ENCODE data around the gene LITAF. TPM values are rescaled to one million over a fixed set of nuclear protein-coding genes. Genes with fewer than 3 reads are reported as not detected.

Gene LITAF
- total and polyA plus RNA-seq, 2 of the 4 experiments (the other 2 are of a cell fraction), result 113 to 206 TPM

DNA sequence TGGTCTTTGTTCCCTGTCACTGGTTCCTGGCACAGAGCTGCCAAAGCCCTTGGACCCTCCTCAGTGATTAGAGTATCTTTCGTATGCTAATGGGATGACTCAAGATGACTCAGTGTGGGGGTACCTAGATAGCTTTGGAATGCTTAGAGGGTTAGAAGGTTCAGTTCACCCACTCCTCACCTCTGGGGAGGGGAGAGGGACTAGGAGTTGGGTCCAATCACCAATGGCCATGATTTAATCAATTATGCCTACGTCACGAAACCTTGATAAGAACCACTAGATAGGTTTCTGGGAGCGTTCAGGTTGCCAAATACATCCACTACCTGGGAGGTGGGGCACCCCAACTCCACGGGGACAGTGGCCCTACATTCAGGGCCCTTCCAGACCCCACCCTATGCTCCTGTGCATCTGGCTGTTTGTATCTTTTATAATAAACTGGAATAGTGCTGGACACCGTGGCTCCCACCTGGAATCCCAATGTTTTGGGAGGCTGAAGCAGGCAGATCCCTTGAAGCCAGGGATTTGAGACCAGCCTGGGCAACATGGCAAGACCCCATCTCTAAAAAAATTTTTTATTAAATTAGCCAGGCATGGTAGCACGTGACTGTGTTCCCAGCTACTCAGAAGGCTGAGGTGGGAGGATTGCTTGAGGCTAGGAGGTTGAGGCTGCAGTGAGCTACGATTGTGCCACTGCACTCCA, 29.2 kb upstream of the LITAF start:
- Histone ChIP-seq H3K56ac (ENCODE audit: extremely low read depth, insufficient read depth, low read length) (no peak overlapping the region), H3K9me3 (ENCODE audit: control insufficient read depth, insufficient read depth, low read length) (no peaks in the 10 kb centered on the region), H4K5ac (ENCODE audit: low read depth, low read length) (no peak overlapping the region), H2BK15ac (ENCODE audit: low read depth, low read length) (0 out of 3 replicates have a peak overlapping the region, but pooled peaks have one; percentile 0), H2BK120ac (ENCODE audit: low read depth, low read length) (no peak overlapping the region), H3K23ac (ENCODE audit: low read depth, low read length) (no peak overlapping the region), H2AK5ac (ENCODE audit: low read depth, low read length) (peak overlapping the region; percentile 1; the same call in 1 of the 2 replicates), H3K79me1 (ENCODE audit: low read depth in 1 of 2, low read length in 2 of 2) (no peaks in the 10 kb centered on the region), H3K36me3 (ENCODE audit: control insufficient read depth, insufficient read depth, low read length) (no peaks in the 10 kb centered on the region), H3K18ac (ENCODE audit: low read depth, low read length) (no peak overlapping the region), H4K8ac (ENCODE audit: low read depth in 2 of 2, low read length in 2 of 2) (no peak overlapping the region), H3K27ac (ENCODE audit: insufficient read depth, low read length) (no peak overlapping the region), H2BK20ac (ENCODE audit: low read depth, low read length) (no peak overlapping the region), H3K4me3 (ENCODE audit: insufficient read depth, low read depth, low read length) (no peak overlapping the region), H2AK9ac (replicated peaks; ENCODE audit: low read depth, low read length, poor library complexity) (peak overlapping the region; percentile 44), H3K4me2 (ENCODE audit: low read depth, low read length) (no peak overlapping the region), H3K14ac (replicated peaks; ENCODE audit: low read depth, low read length) (no peak overlapping the region), H3K9ac (ENCODE audit: low read depth, low read length) (no peak overlapping the region), H4K20me1 (ENCODE audit: insufficient read depth, low read length) (no peaks in the 10 kb centered on the region), H3K27me3 (ENCODE audit: control insufficient read depth, insufficient read depth, low read length) (no peaks in the 10 kb centered on the region), H2AFZ (replicated peaks; ENCODE audit: low read length, poor library complexity) (no peak overlapping the region), H3K9me1 (ENCODE audit: insufficient read depth, low read length) (peaks cover 3% of the 10 kb centered on the region), H2BK5ac (ENCODE audit: low read depth, low read length, poor library complexity, severe bottlenecking) (no peak overlapping the region), H3K4me1 (ENCODE audit: control insufficient read depth, insufficient read depth, low read length) (peaks cover 8% of the 10 kb centered on the region), H4K91ac (ENCODE audit: insufficient read depth, low read depth, low read length) (no peak overlapping the region), H3K4ac (ENCODE audit: low read depth, low read length) (no peak overlapping the region)
- in situ Hi-C loops (cut with MboI; ENCODE audit: low sequenced_read_pairs), result no loop called here
- no TSS peak for BruUV-seq (replicated peaks)
- intact Hi-C loops (cut with micrococcal nuclease), result no loop called here
- no CpG with 5 or more reads among the region's 8 CpGs for WGBS, 2 experiments (ENCODE audit: extremely low coverage in 2 of 2, insufficient read length in 1 of 2)
- DNase-seq, result peak; percentile 41
- ChIA-PET CTCF (no interaction called here), POLR2A (ENCODE audit: unreplicated experiment) (interaction anchor here (0.6 kb wide), 1 partner anchor 30 kb away, joined by 7 read pairs; no protein-coding TSS in a partner anchor)
- dilution Hi-C loops (cut with HindIII; ENCODE audit: low sequenced_read_pairs, unreplicated experiment), result no loop called here
- no peak for ATAC-seq (ENCODE audit: low read depth)
- TF ChIP-seq RAD21 (IDR thresholded peaks at IDR 0.05; ENCODE audit: low read length) (no peak), SMC3 (IDR thresholded peaks at IDR 0.05; ENCODE audit: low read depth, low read length) (no peak), MAFK (IDR thresholded peaks at IDR 0.05; ENCODE audit: low read depth, low read length) (no peak), NFE2L2 (IDR thresholded peaks at IDR 0.05; ENCODE audit: low read depth, low read length) (no peak), FOS (IDR thresholded peaks at IDR 0.05; ENCODE audit: low read depth, low read length) (no peak), CEBPB (IDR thresholded peaks at IDR 0.05; ENCODE audit: low read depth, low read length) (no peak), BHLHE40 (IDR thresholded peaks at IDR 0.05; ENCODE audit: low read depth, low read length) (no peak), MXI1 (IDR thresholded peaks at IDR 0.05; ENCODE audit: borderline replicate concordance, low read depth, low read length) (no peak)
- TF ChIP-seq, protein P1, sequence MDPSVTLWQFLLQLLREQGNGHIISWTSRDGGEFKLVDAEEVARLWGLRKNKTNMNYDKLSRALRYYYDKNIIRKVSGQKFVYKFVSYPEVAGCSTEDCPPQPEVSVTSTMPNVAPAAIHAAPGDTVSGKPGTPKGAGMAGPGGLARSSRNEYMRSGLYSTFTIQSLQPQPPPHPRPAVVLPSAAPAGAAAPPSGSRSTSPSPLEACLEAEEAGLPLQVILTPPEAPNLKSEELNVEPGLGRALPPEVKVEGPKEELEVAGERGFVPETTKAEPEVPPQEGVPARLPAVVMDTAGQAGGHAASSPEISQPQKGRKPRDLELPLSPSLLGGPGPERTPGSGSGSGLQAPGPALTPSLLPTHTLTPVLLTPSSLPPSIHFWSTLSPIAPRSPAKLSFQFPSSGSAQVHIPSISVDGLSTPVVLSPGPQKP (IDR thresholded peaks at IDR 0.05; ENCODE audit: borderline replicate concordance, low read depth, low read length), result no peak
